Endothelial cell of umbilical vein (primary cell): ENCODE measurements around the gene INPP5A. TPM values are rescaled to one million over a fixed set of nuclear protein-coding genes. Genes with fewer than 3 reads are reported as not detected.

Experiments
- BruUV-seq: library from RNA; stranded (reverse); fragments of 400-500 nt; replicated peaks from 2 replicates; lab custom pipeline; 2021; lab: Mats Ljungman, UMichigan
- CTCF ChIA-PET: fragments of 300-600, 350-600 bp; sonication (Branson Sonifier 250); formaldehyde crosslinking; loops from one replicate; lab custom pipeline; 2021; ENCODE audit warnings: antibody characterized with exemption, inconsistent platforms; lab: Charles Lee
- POLR2A ChIA-PET: fragments of 300-600, 350-600 bp; sonication (Branson Sonifier 250); formaldehyde crosslinking; loops from one replicate; lab custom pipeline; 2021; ENCODE audit warnings: antibody characterized with exemption, inconsistent platforms; lab: Charles Lee
- DNase-seq: peaks from one replicate; pipeline ENCODE4 v3.0.0-alpha.2; 2011; ENCODE audit warnings: low read depth, low spot score
- FAIRE-seq: peaks from 2 replicates; lab custom pipeline; 2011; peaks lifted over from hg19 to GRCh38; lab: Jason Lieb, UNC
- H2AFZ ChIP-seq: 2 replicates; pipeline ENCODE4 v1.6.0; 2012; ENCODE audit warnings: low read depth, low read length, control low read depth, inconsistent platforms
- H3K27ac ChIP-seq: 2 replicates; pipeline ENCODE4 v1.5.1; 2011; ENCODE audit warnings: low read depth, mild to moderate bottlenecking, control low read depth, low read length, moderate library complexity; ENCODE audit not compliant: insufficient read depth
- H3K27me3 ChIP-seq, 2 experiments: 2 replicates each; pipeline versions ENCODE4 v1.6.0 to v1.6.1; 2011; ENCODE audit warnings: low read length in 2 of 2, mixed read lengths in 1 of 2; ENCODE audit not compliant: control insufficient read depth in 2 of 2, insufficient read depth in 2 of 2
- H3K36me3 ChIP-seq, 2 experiments: 2 replicates in 1 of 2; 3 replicates in 1 of 2; pipeline ENCODE4 v1.5.1; 2011; ENCODE audit warnings: low read length in 2 of 2, mild to moderate bottlenecking in 1 of 2, moderate library complexity in 1 of 2; ENCODE audit not compliant: control insufficient read depth in 2 of 2, insufficient read depth in 2 of 2; ENCODE audit errors: extremely low read depth in 1 of 2
- H3K4me1 ChIP-seq: 3 replicates; pipeline ENCODE4 v1.5.1; 2011; ENCODE audit warnings: mild to moderate bottlenecking, low read length; ENCODE audit not compliant: control insufficient read depth, insufficient read depth; ENCODE audit errors: extremely low read depth
- H3K4me2 ChIP-seq: 2 replicates; pipeline ENCODE4 v1.6.1; 2011; ENCODE audit warnings: low read length, control low read depth, mixed read lengths; ENCODE audit not compliant: insufficient read depth
- H3K4me3 ChIP-seq, 3 experiments: fragments of 200-600 bp in 1 of 3; sonication (generic), shearing (Covaris generic) in 1 of 3; replicated peaks in 1 of 3; 2 replicates each; pipeline ENCODE4 v1.5.1; 2011 to 2016; ENCODE audit warnings: control low read depth in 3 of 3, low read length in 3 of 3, mild to moderate bottlenecking in 2 of 3, inconsistent platforms in 1 of 3, low read depth in 1 of 3, moderate library complexity in 1 of 3; ENCODE audit not compliant: insufficient read depth in 1 of 3
- H3K79me2 ChIP-seq: 2 replicates; pipeline ENCODE4 v1.6.0; 2012; ENCODE audit warnings: low read length, inconsistent platforms; ENCODE audit not compliant: control insufficient read depth, insufficient read depth
- H3K9ac ChIP-seq: replicated peaks from 2 replicates; pipeline ENCODE3; 2011; ENCODE audit warnings: low read length, control low read depth; ENCODE audit not compliant: insufficient read depth; ENCODE audit errors: extremely low read depth
- H3K9me1 ChIP-seq: replicated peaks from 3 replicates; pipeline ENCODE4 v1.6.0; 2011; ENCODE audit warnings: mild to moderate bottlenecking, low read length; ENCODE audit not compliant: control insufficient read depth, insufficient read depth; ENCODE audit errors: extremely low read depth
- H3K9me3 ChIP-seq: replicated peaks from 2 replicates; pipeline ENCODE4 v1.5.1; 2012; ENCODE audit warnings: low read length, inconsistent platforms; ENCODE audit not compliant: control insufficient read depth, insufficient read depth
- H4K20me1 ChIP-seq: replicated peaks from 2 replicates; pipeline ENCODE3; 2011; ENCODE audit warnings: mild to moderate bottlenecking, low read length; ENCODE audit not compliant: control insufficient read depth, insufficient read depth; ENCODE audit errors: extremely low read depth
- EZH2 ChIP-seq: IDR thresholded peaks from 2 replicates; pipeline ENCODE4 v1.6.1; 2012; ENCODE audit warnings: borderline replicate concordance, low read depth, mild to moderate bottlenecking, moderate library complexity, low read length, inconsistent platforms; ENCODE audit not compliant: severe bottlenecking
- FOS ChIP-seq: IDR thresholded peaks from 2 replicates; pipeline ENCODE4 v1.6.1; 2011; ENCODE audit warnings: mild to moderate bottlenecking, low read length, moderate library complexity, borderline replicate concordance; ENCODE audit not compliant: insufficient read depth
- GATA2 ChIP-seq: IDR thresholded peaks from 2 replicates; pipeline ENCODE4 v1.7.0; 2011; ENCODE audit warnings: low read depth, mild to moderate bottlenecking, moderate library complexity, mixed read lengths, low read length; ENCODE audit not compliant: insufficient read length, insufficient read depth
- JUN ChIP-seq: IDR thresholded peaks from 2 replicates; pipeline ENCODE4 v1.6.1; 2011; ENCODE audit warnings: borderline replicate concordance, low read depth; ENCODE audit not compliant: insufficient read length, insufficient read depth
- MYC ChIP-seq: IDR thresholded peaks from one replicate; pipeline ENCODE4 v1.6.1; 2011; ENCODE audit warnings: mild to moderate bottlenecking, low read depth, low read length
- POLR2A ChIP-seq: IDR thresholded peaks from 2 replicates; pipeline ENCODE4 v1.6.1; 2012; ENCODE audit warnings: low read depth, mild to moderate bottlenecking, control low read depth, low read length
- POLR2AphosphoS5 ChIP-seq: IDR thresholded peaks from 2 replicates; pipeline ENCODE4 v1.6.1; 2012; ENCODE audit warnings: low read depth, mild to moderate bottlenecking, control low read depth, low read length, moderate library complexity; ENCODE audit not compliant: insufficient read depth
- dilution Hi-C: fragments of 300-500 bp; cut with MboI; formaldehyde crosslinking; loops from one replicate; pipeline ENCODE4 v1.15.0; 2019; ENCODE audit warnings: low sequenced_read_pairs; ENCODE audit not compliant: extremely low pct_ligation_motif_present
- intact Hi-C: fragments of 100-400 bp; cut with micrococcal nuclease; formaldehyde crosslinking; loops from one replicate; pipeline ENCODE4 v1.10.0; 2022
- polyA plus RNA-seq, 4 experiments: library from polyadenylated mRNA; depleted of rRNA in 3 of 4; stranded (reverse) in 3 of 4; unstranded in 1 of 4; fragments of >200 nt; gene quantifications; 2 replicates each; pipeline versions ENCODE4 v1.2.1 to v1.2.3, GENCODE V29; 2011 to 2012; ENCODE audit warnings: missing spikeins in 1 of 4
- total RNA-seq: library from RNA; stranded (reverse); gene quantifications from 2 replicates; pipeline ENCODE4 v1.2.3, GENCODE V29; 2021
- TF ChIP-seq, protein P1 (sequence below), 2 donors: IDR thresholded peaks; 1 replicate in 1 of 2; 2 replicates in 1 of 2; pipeline ENCODE4 v1.5.1; 2011; ENCODE audit warnings: low read length in 2 of 2, mild to moderate bottlenecking in 2 of 2, moderate library complexity in 2 of 2, control low read depth in 1 of 2, inconsistent platforms in 1 of 2, low read depth in 1 of 2; ENCODE audit not compliant: insufficient read depth in 1 of 2; ENCODE audit errors: extremely low read depth in 1 of 2
- TF ChIP-seq, protein P2 (sequence below): IDR thresholded peaks from 2 replicates; pipeline ENCODE4 v1.6.1; 2011; ENCODE audit not compliant: insufficient read depth, insufficient read length

Gene INPP5A
- total and polyA plus RNA-seq, 2 donors (not counting 3 experiments of a cell fraction or from before 2014, with no cell fraction given), result 22.9 to 33.2 TPM

DNA sequence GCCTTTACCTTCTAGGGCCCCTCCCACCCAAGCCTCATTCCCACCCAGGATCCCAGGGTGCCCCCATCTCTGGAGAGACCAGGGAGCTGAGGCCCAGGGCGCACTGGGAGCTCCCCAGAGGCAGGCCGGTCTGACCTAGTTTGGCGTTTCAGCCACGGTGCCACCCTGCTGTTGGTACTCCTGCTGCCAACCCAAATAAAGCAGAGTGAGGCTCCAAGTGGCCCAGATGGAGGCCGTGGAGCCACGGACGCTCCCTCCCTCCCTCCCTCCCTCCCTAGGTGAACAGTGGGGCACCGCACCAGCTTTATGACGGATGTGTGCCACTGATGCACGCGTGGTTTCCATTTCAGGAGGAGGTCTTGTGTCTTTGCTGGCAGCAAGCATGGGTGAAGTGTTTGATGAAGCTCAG, 1.8 kb downstream of the INPP5A start:
- Histone ChIP-seq H3K4me3 (no peak overlapping the region), H3K9me1 (no peaks in the 10 kb centered on the region), H4K20me1 (no peaks in the 10 kb centered on the region), H3K9me3 (no peaks in the 10 kb centered on the region), H2AFZ (no peak overlapping the region), H3K36me3 (no peaks in the 10 kb centered on the region), H3K79me2 (peaks cover 30% of the 10 kb centered on the region), H3K27me3 (no peaks in the 10 kb centered on the region), H3K4me2 (peak overlapping the region; percentile 73), H3K4me1 (peaks cover 33% of the 10 kb centered on the region), H3K27ac (no peak overlapping the region), H3K9ac (no peak overlapping the region)
- dilution Hi-C loops, result no loop called here
- TF ChIP-seq FOS, result no peak
- no peak for TF ChIP-seq POLR2AphosphoS5
- TF ChIP-seq MYC, result no peak
- TF ChIP-seq JUN, result no peak
- TF ChIP-seq GATA2, result no peak
- TF ChIP-seq, protein P1, sequence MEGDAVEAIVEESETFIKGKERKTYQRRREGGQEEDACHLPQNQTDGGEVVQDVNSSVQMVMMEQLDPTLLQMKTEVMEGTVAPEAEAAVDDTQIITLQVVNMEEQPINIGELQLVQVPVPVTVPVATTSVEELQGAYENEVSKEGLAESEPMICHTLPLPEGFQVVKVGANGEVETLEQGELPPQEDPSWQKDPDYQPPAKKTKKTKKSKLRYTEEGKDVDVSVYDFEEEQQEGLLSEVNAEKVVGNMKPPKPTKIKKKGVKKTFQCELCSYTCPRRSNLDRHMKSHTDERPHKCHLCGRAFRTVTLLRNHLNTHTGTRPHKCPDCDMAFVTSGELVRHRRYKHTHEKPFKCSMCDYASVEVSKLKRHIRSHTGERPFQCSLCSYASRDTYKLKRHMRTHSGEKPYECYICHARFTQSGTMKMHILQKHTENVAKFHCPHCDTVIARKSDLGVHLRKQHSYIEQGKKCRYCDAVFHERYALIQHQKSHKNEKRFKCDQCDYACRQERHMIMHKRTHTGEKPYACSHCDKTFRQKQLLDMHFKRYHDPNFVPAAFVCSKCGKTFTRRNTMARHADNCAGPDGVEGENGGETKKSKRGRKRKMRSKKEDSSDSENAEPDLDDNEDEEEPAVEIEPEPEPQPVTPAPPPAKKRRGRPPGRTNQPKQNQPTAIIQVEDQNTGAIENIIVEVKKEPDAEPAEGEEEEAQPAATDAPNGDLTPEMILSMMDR (IDR thresholded peaks at IDR 0.05; ENCODE audit: extremely low read depth in 1 of 2, insufficient read depth in 1 of 2, low read depth in 1 of 2, low read length in 2 of 2), result no peak
- no peak for TF ChIP-seq POLR2A
- no peak for TF ChIP-seq EZH2
- TF ChIP-seq, protein P2, sequence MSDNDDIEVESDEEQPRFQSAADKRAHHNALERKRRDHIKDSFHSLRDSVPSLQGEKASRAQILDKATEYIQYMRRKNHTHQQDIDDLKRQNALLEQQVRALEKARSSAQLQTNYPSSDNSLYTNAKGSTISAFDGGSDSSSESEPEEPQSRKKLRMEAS, result no peak
- CTCF ChIA-PET, result interaction anchor here (1.0 to 1.6 kb wide), 8 partner anchors 10 to 423 kb away, joined by 3 to 6 read pairs (median 3); no protein-coding TSS in a partner anchor
- POLR2A ChIA-PET, result interaction anchor here (0.6 to 0.7 kb wide), 3 partner anchors 10 to 291 kb away, joined by 3 to 7 read pairs (median 4); no protein-coding TSS in a partner anchor
- intact Hi-C loops, result no loop called here
- DNase-seq (no peak), FAIRE-seq (no peak)
- BruUV-seq, result no TSS peak
